ENCODE data around the gene CAPN11. TPM values are rescaled to one million over a fixed set of nuclear protein-coding genes. Genes with fewer than 3 reads are reported as not detected.

Gene CAPN11
- total and polyA plus RNA-seq, 4 donors: 0.08 to 0.19 (median 0.09) TPM; not detected in 1

DNA sequence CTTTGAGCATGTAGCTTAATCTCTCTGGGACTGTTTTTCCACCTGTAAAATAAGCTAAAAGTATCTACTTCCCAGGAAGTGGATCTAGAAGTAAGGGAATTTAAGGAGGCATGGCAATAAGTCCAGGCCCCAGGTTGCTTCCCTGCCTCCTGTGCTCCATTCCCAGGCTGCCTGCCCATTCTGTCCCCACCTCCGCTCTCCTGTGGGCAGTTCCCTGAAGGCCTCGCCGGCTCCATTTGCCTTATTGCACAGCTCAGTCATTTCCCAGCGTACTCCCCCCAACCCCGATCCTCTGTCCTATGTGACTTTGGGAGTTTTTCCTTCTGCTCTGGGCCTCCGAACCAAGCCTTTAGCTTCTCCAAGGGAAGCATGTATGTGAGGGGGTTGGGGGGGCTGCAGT is 69.4 kb downstream of the CAPN11 start (continued):
- TF ChIP-seq HNF4G (IDR thresholded peaks at IDR 0.05): no peak

DNA sequence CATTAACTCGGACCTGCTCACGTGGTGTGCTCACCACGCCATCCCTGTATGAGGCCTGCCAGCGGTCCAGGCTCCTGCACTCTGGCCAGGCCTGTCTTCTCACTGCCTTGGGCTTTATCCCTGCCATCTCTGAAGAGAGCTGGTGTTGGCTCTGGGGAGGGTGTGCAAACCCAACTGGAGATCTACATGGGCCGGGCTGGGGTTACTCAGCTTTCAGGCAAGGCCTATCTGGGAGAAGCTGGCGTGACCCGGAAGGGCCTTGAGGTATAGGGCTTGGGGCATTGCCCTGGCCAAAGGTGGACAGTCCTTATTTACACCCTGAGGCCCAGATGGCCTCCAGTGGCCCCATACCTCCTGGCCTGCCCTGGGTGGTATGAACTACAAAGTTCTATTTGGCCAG is 69.8 kb downstream of the CAPN11 start:
- no peaks in the 10 kb centered on the region for H3K9me3 ChIP-seq (ENCODE audit: control insufficient read depth in 4 of 4, low read length in 3 of 4)
- DNase-seq (ENCODE audit: low spot score): no peak
- H3K4me3 ChIP-seq (ENCODE audit: low read depth in 1 of 3, low read length in 3 of 3): no peak overlapping the region
- H3K27me3 ChIP-seq (ENCODE audit: control insufficient read depth in 4 of 4, insufficient read depth in 4 of 4, low read length in 3 of 4): no peaks in the 10 kb centered on the region
- H3K9ac ChIP-seq (ENCODE audit: low read depth in 1 of 2, low read length in 2 of 2): no peak overlapping the region
- H3K4me1 ChIP-seq (ENCODE audit: control insufficient read depth in 4 of 4, insufficient read depth in 4 of 4, low read length in 3 of 4): peaks cover 39 to 88% (median 77%) of the 10 kb centered on the region in 4 donors
- peaks cover 0 to 4% (median 2%) of the 10 kb centered on the region in 4 donors for H3K36me3 ChIP-seq (ENCODE audit: control insufficient read depth in 4 of 4, insufficient read depth in 3 of 4, low read depth in 1 of 4, low read length in 3 of 4)
- peak overlapping the region; percentile 69 to 75 for H3K27ac ChIP-seq (ENCODE audit: low read depth in 1 of 2, low read length in 2 of 2)
- WGBS: 57% methylated on average over 7 of the region's 7 CpGs
- TF ChIP-seq FOXA1 (IDR thresholded peaks at IDR 0.05) (peak; percentile 49), SP1 (IDR thresholded peaks at IDR 0.05) (peak; percentile 85), EGR1 (IDR thresholded peaks at IDR 0.05; ENCODE audit: low read depth in 2 of 2) (no peak), HNF4G (IDR thresholded peaks at IDR 0.05) (peak; percentile 62), JUND (IDR thresholded peaks at IDR 0.05) (peak; percentile 24 to 34), NR2F2 (IDR thresholded peaks at IDR 0.05) (peak; percentile 46), GABPA (IDR thresholded peaks at IDR 0.05 in 1 of 2, conservative IDR thresholded peaks at IDR 0.05 in 1 of 2) (peak in 1 of 2 donors; percentile 31), TAF1 (conservative IDR thresholded peaks at IDR 0.05) (no peak), HNF4A (conservative IDR thresholded peaks at IDR 0.05) (peak; percentile 82 to 93), YY1 (IDR thresholded peaks at IDR 0.05) (no peak), CTCF (IDR thresholded peaks at IDR 0.05; ENCODE audit: low read depth, low read length, missing input control) (no peak), FOXA2 (IDR thresholded peaks at IDR 0.05) (peak; percentile 35), RXRA (IDR thresholded peaks at IDR 0.05) (peak; percentile 96 to 99)
- TF ChIP-seq, protein P1, sequence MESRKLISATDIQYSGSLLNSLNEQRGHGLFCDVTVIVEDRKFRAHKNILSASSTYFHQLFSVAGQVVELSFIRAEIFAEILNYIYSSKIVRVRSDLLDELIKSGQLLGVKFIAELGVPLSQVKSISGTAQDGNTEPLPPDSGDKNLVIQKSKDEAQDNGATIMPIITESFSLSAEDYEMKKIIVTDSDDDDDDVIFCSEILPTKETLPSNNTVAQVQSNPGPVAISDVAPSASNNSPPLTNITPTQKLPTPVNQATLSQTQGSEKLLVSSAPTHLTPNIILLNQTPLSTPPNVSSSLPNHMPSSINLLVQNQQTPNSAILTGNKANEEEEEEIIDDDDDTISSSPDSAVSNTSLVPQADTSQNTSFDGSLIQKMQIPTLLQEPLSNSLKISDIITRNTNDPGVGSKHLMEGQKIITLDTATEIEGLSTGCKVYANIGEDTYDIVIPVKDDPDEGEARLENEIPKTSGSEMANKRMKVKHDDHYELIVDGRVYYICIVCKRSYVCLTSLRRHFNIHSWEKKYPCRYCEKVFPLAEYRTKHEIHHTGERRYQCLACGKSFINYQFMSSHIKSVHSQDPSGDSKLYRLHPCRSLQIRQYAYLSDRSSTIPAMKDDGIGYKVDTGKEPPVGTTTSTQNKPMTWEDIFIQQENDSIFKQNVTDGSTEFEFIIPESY (IDR thresholded peaks at IDR 0.05): no peak
- TF ChIP-seq, protein P2, sequence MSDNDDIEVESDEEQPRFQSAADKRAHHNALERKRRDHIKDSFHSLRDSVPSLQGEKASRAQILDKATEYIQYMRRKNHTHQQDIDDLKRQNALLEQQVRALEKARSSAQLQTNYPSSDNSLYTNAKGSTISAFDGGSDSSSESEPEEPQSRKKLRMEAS (IDR thresholded peaks at IDR 0.05): peak; percentile 35

GRCh38 chr6:44228836-44229235 is 70.2 kb downstream of the CAPN11 start:
- WGBS: 35% methylated on average over 5 of the region's 5 CpGs
- H3K9me3 ChIP-seq (ENCODE audit: control insufficient read depth in 4 of 4, low read length in 3 of 4): no peaks in the 10 kb centered on the region
- H3K27me3 ChIP-seq (ENCODE audit: control insufficient read depth in 4 of 4, insufficient read depth in 4 of 4, low read length in 3 of 4): no peaks in the 10 kb centered on the region
- H3K36me3 ChIP-seq (ENCODE audit: control insufficient read depth in 4 of 4, insufficient read depth in 3 of 4, low read depth in 1 of 4, low read length in 3 of 4): peaks cover 0 to 4% (median 2%) of the 10 kb centered on the region in 4 donors
- H3K4me3 ChIP-seq (ENCODE audit: low read depth in 1 of 3, low read length in 3 of 3): no peak overlapping the region
- peak overlapping the region; percentile 69 to 75 for H3K27ac ChIP-seq (ENCODE audit: low read depth in 1 of 2, low read length in 2 of 2)
- H3K4me1 ChIP-seq (ENCODE audit: control insufficient read depth in 4 of 4, insufficient read depth in 4 of 4, low read length in 3 of 4): peaks cover 43 to 92% (median 81%) of the 10 kb centered on the region in 4 donors
- peak; percentile 7 for TF ChIP-seq NR2F2 (IDR thresholded peaks at IDR 0.05)
- TF ChIP-seq HNF4A (conservative IDR thresholded peaks at IDR 0.05): no peak
- peak overlapping the region in 1 of 2 donors; percentile 14 for H3K9ac ChIP-seq (ENCODE audit: low read depth in 1 of 2, low read length in 2 of 2)
- no peak for DNase-seq (ENCODE audit: low spot score)

Data from liver (tissue), 9 donors.